HepG2 (cell line): Measurements from ENCODE around the gene PCSK5. TPM values are rescaled to one million over a fixed set of nuclear protein-coding genes. Genes with fewer than 3 reads are reported as not detected.

ENCODE experiments used
- ATAC-seq: fragments of 200-7000 bp; cut with Tn5 transposase; 3 replicates; pipeline ENCODE4 v1.9.1; 2020; ENCODE audit warnings: mild to moderate bottlenecking, moderate library complexity
- BruUV-seq: library from RNA; stranded (reverse); fragments of 400-500 nt; replicated peaks from 2 replicates; lab custom pipeline; 2021; lab: Mats Ljungman, UMichigan
- CTCF ChIA-PET: fragments of 300-600 bp; formaldehyde crosslinking; extraction: SDS; loops from one replicate; lab custom pipeline; 2021; ENCODE audit warnings: low total read pairs, inconsistent platforms, low intra/inter-chr PET ratio; lab: Yijun Ruan, JAX
- POLR2A ChIA-PET: fragments of 350-600 bp; sonication (Branson Sonifier 250); formaldehyde crosslinking; loops from one replicate; lab custom pipeline; 2020; ENCODE audit warnings: antibody characterized with exemption, inconsistent platforms; lab: Yijun Ruan, JAX
- DNase-seq: peaks from one replicate; pipeline ENCODE4 v3.0.0-alpha.2; 2015; ENCODE audit warnings: low spot score
- FAIRE-seq: peaks from 3 replicates; lab custom pipeline; 2011; peaks lifted over from hg19 to GRCh38; lab: Jason Lieb, UNC
- H2AFZ ChIP-seq: one replicate; pipeline ENCODE4 v1.6.1; 2011; ENCODE audit warnings: low read length, inconsistent platforms
- H3K27ac ChIP-seq: fragments of 300-600 bp; 3 replicates; pipeline ENCODE4 v1.8.0; 2011; ENCODE audit warnings: mixed run types, mild to moderate bottlenecking, mixed read lengths, low read length, inconsistent platforms; ENCODE audit not compliant: insufficient read depth; ENCODE audit errors: extremely low read length
- H3K27me3 ChIP-seq, 2 experiments: fragments of 200-600 bp in 1 of 2; 2 replicates in 1 of 2; 3 replicates in 1 of 2; pipeline versions ENCODE4 v1.6.0 to v1.8.0; 2011; ENCODE audit warnings: low read length in 2 of 2, mild to moderate bottlenecking in 2 of 2, moderate library complexity in 2 of 2, inconsistent platforms in 1 of 2; ENCODE audit not compliant: insufficient read depth in 2 of 2, control insufficient read depth in 1 of 2
- H3K36me3 ChIP-seq, 2 experiments: fragments of 200-600 bp in 1 of 2; replicated peaks in 1 of 2; 2 replicates in 1 of 2; 3 replicates in 1 of 2; pipeline versions ENCODE4 v1.5.1 to v1.8.0; 2011; ENCODE audit warnings: low read length in 2 of 2, inconsistent platforms in 1 of 2; ENCODE audit not compliant: insufficient read depth in 2 of 2, control insufficient read depth in 1 of 2
- H3K4me1 ChIP-seq: 2 replicates; pipeline ENCODE4 v1.5.1; 2012; ENCODE audit warnings: low read length, inconsistent platforms; ENCODE audit not compliant: insufficient read depth
- H3K4me2 ChIP-seq: 2 replicates; pipeline ENCODE4 v1.6.0; 2011; ENCODE audit warnings: low read depth, low read length, inconsistent platforms
- H3K4me3 ChIP-seq, 3 experiments: fragments of 200-600 bp in 1 of 3; sonication (generic), shearing (Covaris generic) in 1 of 3; replicated peaks in 1 of 3; 2 replicates each; pipeline ENCODE4 v1.5.1; 2011 to 2016; ENCODE audit warnings: low read length in 3 of 3, inconsistent platforms in 2 of 3, low read depth in 2 of 3, mild to moderate bottlenecking in 2 of 3, control low read depth in 1 of 3, mixed read lengths in 1 of 3; ENCODE audit not compliant: insufficient read depth in 1 of 3
- H3K79me2 ChIP-seq: one replicate; pipeline ENCODE4 v1.6.1; 2011; ENCODE audit warnings: low read length, inconsistent platforms; ENCODE audit not compliant: insufficient read depth
- H3K9ac ChIP-seq: 2 replicates; pipeline ENCODE4 v1.6.0; 2011; ENCODE audit warnings: mild to moderate bottlenecking, low read depth, low read length, inconsistent platforms; ENCODE audit not compliant: insufficient read depth
- H3K9me3 ChIP-seq: 2 replicates; pipeline ENCODE4 v1.5.1; 2012; ENCODE audit warnings: mild to moderate bottlenecking, low read length
- H4K20me1 ChIP-seq: 2 replicates; pipeline ENCODE4 v1.6.0; 2011; ENCODE audit warnings: inconsistent platforms, mild to moderate bottlenecking, low read length, moderate library complexity; ENCODE audit not compliant: insufficient read depth
- ETV6 ChIP-seq: sonication (generic); formaldehyde crosslinking; conservative IDR thresholded peaks from 2 replicates; pipeline ENCODE4 v1.4.0; 2020; ENCODE audit warnings: missing genetic modification reagents
- GMEB2 ChIP-seq: IDR thresholded peaks from 2 replicates; pipeline ENCODE4 v1.6.1; 2016; ENCODE audit warnings: missing biosample characterization, missing genetic modification reagents, low read depth
- KDM5A ChIP-seq: fragments of 200-600 bp; sonication (generic); IDR thresholded peaks from 2 replicates; pipeline ENCODE4 v1.7.0; 2018; ENCODE audit warnings: antibody characterized with exemption, mild to moderate bottlenecking, low read length, borderline replicate concordance
- MLXIP ChIP-seq: sonication (generic); formaldehyde crosslinking; IDR thresholded peaks from 2 replicates; pipeline ENCODE4 v1.9.0; 2021; ENCODE audit warnings: missing genetic modification reagents, borderline replicate concordance
- RBFOX2 ChIP-seq: fragments of 200-400 bp; formaldehyde crosslinking; IDR thresholded peaks from 2 replicates; pipeline ENCODE4 v1.6.1; 2017; ENCODE audit warnings: low read depth, mild to moderate bottlenecking, low read length
- RFXAP ChIP-seq: sonication (generic); formaldehyde crosslinking; IDR thresholded peaks from 2 replicates; pipeline ENCODE4 v1.4.0; 2020; ENCODE audit warnings: missing genetic modification reagents, borderline replicate concordance
- SNAPC2 ChIP-seq: sonication (generic); formaldehyde crosslinking; IDR thresholded peaks from 2 replicates; pipeline ENCODE4 v1.8.1; 2022; ENCODE audit warnings: mild to moderate bottlenecking, missing genetic modification reagents
- TP53 ChIP-seq: sonication (generic); formaldehyde crosslinking; conservative IDR thresholded peaks from 2 replicates; pipeline ENCODE4 v1.4.0; 2020; ENCODE audit warnings: missing genetic modification reagents
- ZNF235 ChIP-seq: sonication (generic); formaldehyde crosslinking; IDR thresholded peaks from 2 replicates; pipeline ENCODE4 v1.8.1; 2023; ENCODE audit warnings: mild to moderate bottlenecking, missing genetic modification reagents, borderline replicate concordance
- WGBS: methylation state at CpG from one replicate; pipeline ENCODE4 v1.1.6; 2017; ENCODE audit warnings: low lambda C conversion rate; 5-methylcytosine and 5-hydroxymethylcytosine counted together
- in situ Hi-C: cut with HindIII; loops from 2 replicates; pipeline ENCODE4 v1.10.0; 2017; ENCODE audit warnings: low pct_unique_long_range_greater_than_20kb; ENCODE audit not compliant: extremely low pct_ligation_motif_present
- intact Hi-C: fragments of 100-400 bp; cut with micrococcal nuclease; formaldehyde crosslinking; loops from one replicate; pipeline ENCODE4 v1.10.0; 2022; ENCODE audit not compliant: unreplicated experiment
- polyA plus RNA-seq, 8 experiments: library from polyadenylated mRNA; depleted of rRNA in 3 of 8; stranded (reverse) in 7 of 8; unstranded in 1 of 8; fragments of >200 nt; fragmentation: Illumina TruSeq in 4 of 8; extraction: Trizol in 4 of 8; gene quantifications; 2 replicates each; pipeline versions ENCODE4 v1.2.1 to v1.2.3, GENCODE V29; 2011 to 2016; ENCODE audit warnings: low read depth in 4 of 8, missing spikeins in 1 of 8, mixed read lengths in 1 of 8; ENCODE audit not compliant: insufficient read depth in 1 of 8
- total RNA-seq, 5 experiments: library from RNA; depleted of rRNA; stranded (reverse); fragments of >200 nt; fragmentation: Illumina TruSeq; extraction: Trizol; gene quantifications; 2 replicates each; pipeline ENCODE4 v1.2.3, GENCODE V29; 2016; ENCODE audit warnings: low read depth in 1 of 5
- TF ChIP-seq, protein P1 (sequence below): sonication (generic); formaldehyde crosslinking; IDR thresholded peaks from 2 replicates; pipeline ENCODE4 v1.5.0; 2020; ENCODE audit warnings: mild to moderate bottlenecking, missing genetic modification reagents
- TF ChIP-seq, protein P2 (sequence below): sonication (generic); formaldehyde crosslinking; IDR thresholded peaks from 2 replicates; pipeline ENCODE4 v1.8.1; 2023; ENCODE audit warnings: mild to moderate bottlenecking, moderate library complexity, missing genetic modification reagents

Gene PCSK5
- total and polyA plus RNA-seq, 2 of the 13 experiments (the other 11 are each of a cell fraction or from before 2014, with no cell fraction given), result 0.55 to 0.66 TPM

- H3K9me3 ChIP-seq, result no peaks in the 10 kb centered on the region
- H3K79me2 ChIP-seq, result no peaks in the 10 kb centered on the region
- TF ChIP-seq, protein P1, sequence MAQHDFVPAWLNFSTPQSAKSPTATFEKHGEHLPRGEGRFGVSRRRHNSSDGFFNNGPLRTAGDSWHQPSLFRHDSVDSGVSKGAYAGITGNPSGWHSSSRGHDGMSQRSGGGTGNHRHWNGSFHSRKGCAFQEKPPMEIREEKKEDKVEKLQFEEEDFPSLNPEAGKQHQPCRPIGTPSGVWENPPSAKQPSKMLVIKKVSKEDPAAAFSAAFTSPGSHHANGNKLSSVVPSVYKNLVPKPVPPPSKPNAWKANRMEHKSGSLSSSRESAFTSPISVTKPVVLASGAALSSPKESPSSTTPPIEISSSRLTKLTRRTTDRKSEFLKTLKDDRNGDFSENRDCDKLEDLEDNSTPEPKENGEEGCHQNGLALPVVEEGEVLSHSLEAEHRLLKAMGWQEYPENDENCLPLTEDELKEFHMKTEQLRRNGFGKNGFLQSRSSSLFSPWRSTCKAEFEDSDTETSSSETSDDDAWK (CRISPR knock-in tag), result no peak
- TF ChIP-seq, all 625 proteins: peak for 0
- ChIA-PET CTCF (no interaction called here), POLR2A (no interaction called here)
- no peak overlapping the region for H2AFZ ChIP-seq
- no peak overlapping the region for H3K4me2 ChIP-seq
- ATAC-seq (no peak), DNase-seq (no peak), FAIRE-seq (no peak)
- H3K27me3 ChIP-seq, result no peaks in the 10 kb centered on the region
- H3K27ac ChIP-seq, result no peak overlapping the region
- 29% methylated on average over 3 of the region's 3 CpGs for WGBS
- intact Hi-C loops (no loop called here), in situ Hi-C loops (no loop called here)
- H3K4me3 ChIP-seq, result no peak overlapping the region
- no peaks in the 10 kb centered on the region for H3K36me3 ChIP-seq
- BruUV-seq, result no TSS peak
- peaks cover 4% of the 10 kb centered on the region; the same call in 1 of the 2 replicates for H3K4me1 ChIP-seq
- H4K20me1 ChIP-seq, result no peaks in the 10 kb centered on the region
- no peak overlapping the region for H3K9ac ChIP-seq
Observed at GRCh38 chr9:76044266-76044819, 153.9 kb downstream of the PCSK5 start.

- no peak overlapping the region for H3K27ac ChIP-seq
- ATAC-seq (no peak), FAIRE-seq (no peak), DNase-seq (no peak)
- H3K9me3 ChIP-seq, result no peaks in the 10 kb centered on the region
- WGBS, result 21% methylated on average over 2 of the region's 2 CpGs
- H3K4me1 ChIP-seq, result peaks cover 6% of the 10 kb centered on the region; the same call in 1 of the 2 replicates
- no peak overlapping the region for H3K4me3 ChIP-seq
- H3K4me2 ChIP-seq, result no peak overlapping the region
- no peak overlapping the region for H2AFZ ChIP-seq
- intact Hi-C loops (no loop called here), in situ Hi-C loops (no loop called here)
- no peaks in the 10 kb centered on the region for H3K79me2 ChIP-seq
- no TSS peak for BruUV-seq
- POLR2A ChIA-PET, result no interaction called here
- H3K36me3 ChIP-seq, result no peaks in the 10 kb centered on the region
- no peaks in the 10 kb centered on the region for H4K20me1 ChIP-seq
- no peaks in the 10 kb centered on the region for H3K27me3 ChIP-seq
- H3K9ac ChIP-seq, result no peak overlapping the region
- CTCF ChIA-PET, result no interaction called here
- no peak for TF ChIP-seq TP53
- no peak for TF ChIP-seq GMEB2
- no peak for TF ChIP-seq ETV6
- TF ChIP-seq SNAPC2 (CRISPR knock-in tag), result no peak
- TF ChIP-seq MLXIP (CRISPR knock-in tag), result no peak
- no peak for TF ChIP-seq ZNF235 (CRISPR knock-in tag)
- TF ChIP-seq, protein P2, sequence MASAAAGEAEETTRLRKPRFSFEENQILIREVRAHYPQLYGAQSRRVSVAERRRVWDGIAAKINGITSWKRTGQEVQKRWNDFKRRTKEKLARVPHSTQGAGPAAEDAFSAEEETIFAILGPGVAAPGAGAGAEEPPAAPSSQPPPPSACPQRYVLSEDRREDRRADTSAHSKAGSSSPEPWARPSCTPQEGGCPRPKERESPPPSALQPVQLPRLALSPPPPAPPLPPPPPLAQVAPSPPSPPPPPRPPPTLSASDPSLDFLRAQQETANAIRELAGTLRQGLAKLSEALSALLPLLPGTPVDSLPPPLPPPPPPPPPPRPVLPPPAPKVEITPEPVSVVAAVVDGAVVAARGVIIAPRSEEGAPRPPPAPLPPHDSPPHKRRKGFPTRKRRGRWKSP (CRISPR knock-in tag), result no peak
- no peak for TF ChIP-seq KDM5A
- TF ChIP-seq RBFOX2, result no peak
- TF ChIP-seq RFXAP (CRISPR knock-in tag), result no peak
Observed at GRCh38 chr9:76045221-76045620, 154.7 kb downstream of the PCSK5 start.
